ENCODE measurements around the gene CLBA1. TPM values are rescaled to one million over a fixed set of nuclear protein-coding genes. Genes with fewer than 3 reads are reported as not detected.
"Not testable (repeated sequence)": the region's sequence is repeated elsewhere in the genome, so short reads cannot be mapped to it uniquely, and the experiment has no call there.

The CLBA1 gene
- total RNA-seq, 1 donor from 2014 or later = 8.5 TPM

DNA sequence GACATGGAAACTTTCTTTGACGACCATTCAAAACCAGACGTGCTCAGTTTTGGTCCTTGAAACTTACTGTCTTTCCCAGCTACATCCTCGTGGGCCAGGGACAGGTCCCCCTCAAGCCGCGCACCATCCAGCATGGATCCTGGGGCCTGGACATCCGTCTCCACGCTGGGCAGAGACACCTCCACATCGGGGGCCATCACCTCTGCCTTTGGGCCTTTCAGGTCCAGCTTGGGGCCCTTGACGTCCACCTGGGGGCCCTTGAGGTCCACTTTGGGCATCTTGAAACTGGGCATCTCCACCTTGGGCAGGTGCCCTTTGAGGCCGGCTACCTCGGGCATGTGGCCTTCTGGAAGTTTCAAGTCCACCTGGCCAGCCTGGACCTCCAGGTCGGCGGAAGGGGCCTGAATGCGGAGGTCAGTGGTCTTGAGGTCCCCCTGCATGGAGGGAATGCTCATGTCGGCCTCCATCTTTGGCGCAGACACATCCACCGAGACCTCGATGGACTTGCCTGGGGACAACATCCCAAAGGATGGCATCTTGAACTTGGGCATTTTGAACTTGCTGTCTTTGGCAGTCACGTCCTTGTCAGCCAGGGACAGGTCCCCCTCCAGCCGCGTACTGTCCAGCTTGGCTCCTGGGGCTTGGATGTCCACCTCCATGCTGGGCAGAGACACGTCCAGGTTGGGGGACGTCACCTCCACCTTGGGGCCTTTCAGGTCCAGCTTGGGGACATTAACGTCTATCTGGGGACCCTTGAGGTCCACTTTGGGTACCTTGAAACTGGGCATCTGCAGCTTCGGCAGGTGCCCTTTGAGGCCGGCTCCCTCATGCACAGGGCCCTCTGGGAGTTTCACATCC lies 43.9 kb upstream of the CLBA1 start:
- Histone ChIP-seq H3F3A (ENCODE audit: low read depth) (no peaks in the 10 kb centered on the region), H2AFZ (replicated peaks) (no peak overlapping the region), H3K9ac (no peak overlapping the region), H4K20me1 (ENCODE audit: low read depth) (no peaks in the 10 kb centered on the region), H3K36me3 (no peaks in the 10 kb centered on the region), H3K27ac (no peak overlapping the region), H3K4me2 (no peak overlapping the region), H3K27me3 (peaks cover 38% of the 10 kb centered on the region), H3K79me2 (ENCODE audit: low read depth) (no peaks in the 10 kb centered on the region), H3K9me3 (ENCODE audit: low read depth) (no peaks in the 10 kb centered on the region), H3K4me3 (no peak overlapping the region), H3K4me1 (no peaks in the 10 kb centered on the region)
- Mint-ChIP-seq H3K27ac (no peak overlapping the region), H3K36me3 (no peaks in the 10 kb centered on the region), H3K9me3 (peaks cover 11% of the 10 kb centered on the region), H3K27me3 (ENCODE audit: insufficient read depth, low read depth) (peaks cover 9% of the 10 kb centered on the region), H3K4me1 (no peaks in the 10 kb centered on the region), H3K4me3 (no peak overlapping the region)
- DNase-seq (ENCODE audit: low spot score) = no peak
- no peak for TF ChIP-seq EZH2 (IDR thresholded peaks at IDR 0.05)

DNA sequence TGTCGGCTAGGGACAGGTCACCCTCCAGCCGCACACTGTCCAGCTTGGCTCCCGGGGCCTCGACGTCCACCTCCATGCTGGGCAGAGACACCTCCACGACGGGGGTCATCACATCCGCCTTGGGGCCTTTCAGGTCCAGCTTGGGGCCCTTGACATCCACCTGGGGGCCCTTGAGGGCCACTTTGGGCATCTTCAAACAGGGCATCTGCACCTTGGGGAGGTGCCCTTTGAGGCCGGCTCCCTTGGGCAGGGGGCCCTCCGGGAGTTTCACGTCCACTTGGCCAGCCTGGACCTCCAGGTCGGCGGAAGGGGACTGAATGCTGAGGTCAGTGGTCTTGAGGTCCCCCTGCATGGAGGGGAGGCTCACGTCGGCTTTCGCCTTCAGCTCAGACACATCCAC lies 43.0 kb upstream of the CLBA1 start:
- H3K4me2 ChIP-seq = no peak overlapping the region
- DNase-seq (ENCODE audit: low spot score) = no peak
- H3K79me2 ChIP-seq (ENCODE audit: low read depth) = no peaks in the 10 kb centered on the region
- no peak overlapping the region for H3K4me3 ChIP-seq
- no peaks in the 10 kb centered on the region for H3K36me3 ChIP-seq
- no peak overlapping the region for H3K27ac ChIP-seq
- no peaks in the 10 kb centered on the region for H3F3A ChIP-seq (ENCODE audit: low read depth)
- H3K36me3 Mint-ChIP-seq = no peaks in the 10 kb centered on the region
- H3K27me3 Mint-ChIP-seq (ENCODE audit: insufficient read depth, low read depth) = peaks cover 6% of the 10 kb centered on the region
- H3K9me3 Mint-ChIP-seq = peaks cover 6% of the 10 kb centered on the region
- H3K4me1 Mint-ChIP-seq = no peaks in the 10 kb centered on the region
- no peak overlapping the region for H3K27ac Mint-ChIP-seq
- TF ChIP-seq EZH2 (IDR thresholded peaks at IDR 0.05) (no peak), EZH2phosphoT487 (IDR thresholded peaks at IDR 0.05) (no peak)
- TF ChIP-seq, protein P1, sequence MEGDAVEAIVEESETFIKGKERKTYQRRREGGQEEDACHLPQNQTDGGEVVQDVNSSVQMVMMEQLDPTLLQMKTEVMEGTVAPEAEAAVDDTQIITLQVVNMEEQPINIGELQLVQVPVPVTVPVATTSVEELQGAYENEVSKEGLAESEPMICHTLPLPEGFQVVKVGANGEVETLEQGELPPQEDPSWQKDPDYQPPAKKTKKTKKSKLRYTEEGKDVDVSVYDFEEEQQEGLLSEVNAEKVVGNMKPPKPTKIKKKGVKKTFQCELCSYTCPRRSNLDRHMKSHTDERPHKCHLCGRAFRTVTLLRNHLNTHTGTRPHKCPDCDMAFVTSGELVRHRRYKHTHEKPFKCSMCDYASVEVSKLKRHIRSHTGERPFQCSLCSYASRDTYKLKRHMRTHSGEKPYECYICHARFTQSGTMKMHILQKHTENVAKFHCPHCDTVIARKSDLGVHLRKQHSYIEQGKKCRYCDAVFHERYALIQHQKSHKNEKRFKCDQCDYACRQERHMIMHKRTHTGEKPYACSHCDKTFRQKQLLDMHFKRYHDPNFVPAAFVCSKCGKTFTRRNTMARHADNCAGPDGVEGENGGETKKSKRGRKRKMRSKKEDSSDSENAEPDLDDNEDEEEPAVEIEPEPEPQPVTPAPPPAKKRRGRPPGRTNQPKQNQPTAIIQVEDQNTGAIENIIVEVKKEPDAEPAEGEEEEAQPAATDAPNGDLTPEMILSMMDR (IDR thresholded peaks at IDR 0.05) = no peak
- no peak overlapping the region for H2AFZ ChIP-seq (replicated peaks)
- no peak overlapping the region for H3K9ac ChIP-seq
- H3K4me1 ChIP-seq = no peaks in the 10 kb centered on the region
- H4K20me1 ChIP-seq (ENCODE audit: low read depth) = no peaks in the 10 kb centered on the region
- peaks cover 29% of the 10 kb centered on the region for H3K27me3 ChIP-seq
- H3K9me3 ChIP-seq (ENCODE audit: low read depth) = no peaks in the 10 kb centered on the region
- no peak overlapping the region for H3K4me3 Mint-ChIP-seq

DNA sequence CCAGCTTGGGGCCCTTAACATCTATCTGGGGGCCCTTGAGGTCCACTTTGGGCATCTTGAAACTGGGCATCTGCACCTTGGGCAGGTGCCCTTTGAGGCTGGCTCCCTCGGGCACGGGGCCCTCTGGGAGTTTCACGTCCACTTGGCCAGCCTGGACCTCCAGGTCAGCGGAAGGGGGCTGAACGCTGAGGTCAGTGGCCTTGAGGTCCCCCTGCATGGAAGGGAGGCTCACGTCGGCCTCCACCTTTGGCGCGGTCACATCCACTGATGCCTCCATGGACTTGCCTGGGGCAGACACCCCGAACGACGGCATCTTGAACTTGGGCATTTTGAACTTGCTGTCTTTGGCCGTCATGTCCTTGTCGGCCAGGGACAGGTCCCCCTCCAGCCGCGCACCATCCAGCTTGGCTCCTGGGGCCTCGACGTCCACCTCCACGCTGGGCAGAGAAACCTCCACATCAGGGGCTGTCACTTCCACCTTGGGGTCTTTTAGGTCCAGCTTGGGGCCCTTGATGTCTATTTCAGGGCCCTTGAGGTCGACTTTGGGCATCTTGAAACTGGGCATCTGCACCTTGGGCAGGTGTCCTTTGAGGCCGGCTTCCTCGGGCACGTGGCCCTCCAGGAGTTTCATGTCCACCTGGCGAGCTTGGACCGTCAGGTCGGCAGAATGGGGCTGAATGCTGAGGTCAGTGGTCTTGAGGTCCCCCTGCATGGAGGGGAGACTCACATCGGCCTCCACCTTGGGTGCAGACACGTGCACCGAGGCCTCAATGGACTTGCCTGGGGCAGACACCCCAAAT lies 42.2 kb upstream of the CLBA1 start:
- not testable (repeated sequence) for H2AFZ ChIP-seq (replicated peaks); H3K27ac ChIP-seq; H3K9me3 Mint-ChIP-seq; H3K9ac ChIP-seq; H4K20me1 ChIP-seq (ENCODE audit: low read depth); H3K4me1 Mint-ChIP-seq; H3K27me3 Mint-ChIP-seq (ENCODE audit: insufficient read depth, low read depth); H3K4me1 ChIP-seq; DNase-seq (ENCODE audit: low spot score); H3F3A ChIP-seq (ENCODE audit: low read depth); H3K4me3 Mint-ChIP-seq; H3K4me3 ChIP-seq; H3K27ac Mint-ChIP-seq; H3K9me3 ChIP-seq (ENCODE audit: low read depth); H3K79me2 ChIP-seq (ENCODE audit: low read depth); H3K4me2 ChIP-seq; H3K36me3 Mint-ChIP-seq; H3K36me3 ChIP-seq
- peaks cover 21% of the 10 kb centered on the region for H3K27me3 ChIP-seq

DNA sequence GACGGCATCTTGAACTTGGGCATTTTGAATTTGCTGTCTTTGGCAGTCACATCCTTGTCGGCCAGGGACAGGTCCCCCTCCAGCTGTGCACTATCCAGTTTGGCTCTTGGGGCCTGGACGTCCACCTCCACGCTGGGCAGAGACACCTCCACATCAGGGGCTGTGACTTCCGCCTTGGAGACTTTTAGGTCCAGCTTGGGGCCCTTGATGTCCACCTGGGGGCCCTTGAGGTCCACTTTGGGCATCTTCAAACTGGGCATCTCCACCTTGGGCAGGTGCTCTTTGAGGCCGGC lies 41.6 kb upstream of the CLBA1 start:
- DNase-seq (ENCODE audit: low spot score); H3K4me3 ChIP-seq; H3K36me3 ChIP-seq; H3K27me3 Mint-ChIP-seq (ENCODE audit: insufficient read depth, low read depth); H3F3A ChIP-seq (ENCODE audit: low read depth); H3K9me3 ChIP-seq (ENCODE audit: low read depth); H3K9ac ChIP-seq; H2AFZ ChIP-seq (replicated peaks); H3K4me1 ChIP-seq; H3K36me3 Mint-ChIP-seq; H3K79me2 ChIP-seq (ENCODE audit: low read depth); H3K4me1 Mint-ChIP-seq; H3K4me2 ChIP-seq; H3K27ac ChIP-seq; H4K20me1 ChIP-seq (ENCODE audit: low read depth); H3K27ac Mint-ChIP-seq; H3K4me3 Mint-ChIP-seq; H3K9me3 Mint-ChIP-seq: not testable (repeated sequence)
- H3K27me3 ChIP-seq = peaks cover 16% of the 10 kb centered on the region

DNA sequence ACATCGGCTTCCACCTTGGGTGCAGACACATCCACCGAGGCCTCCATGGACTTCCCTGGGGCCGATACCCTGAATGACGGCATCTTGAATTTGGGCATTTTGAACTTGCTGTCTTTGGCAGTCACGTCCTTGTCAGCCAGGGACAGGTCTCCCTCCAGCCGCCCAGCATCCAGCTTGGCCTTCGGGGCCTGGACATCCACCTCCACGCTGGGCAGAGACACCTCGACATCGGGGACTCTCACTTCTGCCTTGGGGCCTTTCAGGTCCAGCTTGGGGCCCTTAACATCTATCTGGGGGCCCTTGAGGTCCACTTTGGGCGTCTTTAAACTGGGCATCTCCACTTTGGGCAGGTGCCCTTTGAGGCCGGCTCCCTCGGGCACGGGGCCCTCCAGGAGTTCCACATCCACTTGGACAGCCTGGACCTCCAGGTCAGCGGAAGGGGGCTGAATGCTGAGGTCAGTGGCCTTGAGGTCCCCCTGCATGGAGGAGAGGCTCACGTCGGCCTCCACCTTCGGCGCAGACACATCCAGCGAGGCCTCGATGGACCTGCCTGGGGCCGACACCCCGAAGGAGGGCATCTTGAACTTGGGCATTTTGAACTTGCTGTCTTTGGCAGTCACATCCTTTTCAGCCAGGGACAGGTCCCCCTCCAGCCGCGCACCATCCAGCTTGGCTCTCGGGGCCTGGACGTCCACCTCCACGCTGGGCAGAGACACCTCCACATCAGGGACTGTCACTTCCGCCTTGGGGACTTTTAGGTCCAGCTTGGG lies 41.0 kb upstream of the CLBA1 start:
- not testable (repeated sequence) for DNase-seq (ENCODE audit: low spot score); H3K79me2 ChIP-seq (ENCODE audit: low read depth); H3K4me3 ChIP-seq; H3K27ac ChIP-seq; H3F3A ChIP-seq (ENCODE audit: low read depth); H3K4me3 Mint-ChIP-seq; H2AFZ ChIP-seq (replicated peaks); H3K27me3 ChIP-seq; H3K4me2 ChIP-seq; H3K27ac Mint-ChIP-seq; H3K4me1 ChIP-seq; H4K20me1 ChIP-seq (ENCODE audit: low read depth); H3K36me3 Mint-ChIP-seq; H3K36me3 ChIP-seq; H3K27me3 Mint-ChIP-seq (ENCODE audit: insufficient read depth, low read depth); H3K9ac ChIP-seq; H3K9me3 Mint-ChIP-seq; H3K4me1 Mint-ChIP-seq; H3K9me3 ChIP-seq (ENCODE audit: low read depth)

DNA sequence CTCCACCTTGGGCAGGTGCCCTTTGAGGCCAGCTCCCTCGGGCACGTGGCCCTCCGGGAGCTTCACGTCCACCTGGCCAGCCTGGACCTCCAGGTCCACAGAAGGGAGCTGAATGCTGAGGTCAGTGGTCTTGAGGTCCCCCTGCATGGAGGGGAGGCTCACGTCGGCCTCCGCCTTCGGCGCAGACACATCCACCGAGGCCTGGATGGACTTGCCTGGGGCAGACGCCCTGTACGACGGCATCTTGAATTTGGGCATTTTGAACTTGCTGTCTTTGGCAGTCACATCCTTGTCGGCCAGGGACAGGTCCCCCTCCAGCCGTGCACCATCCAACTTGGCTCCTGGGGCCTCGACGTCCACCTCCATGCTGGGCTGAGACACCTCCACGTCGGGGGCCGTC lies 40.3 kb upstream of the CLBA1 start:
- H3K4me1 Mint-ChIP-seq; H3K27ac Mint-ChIP-seq; H3K9me3 ChIP-seq (ENCODE audit: low read depth); H3K9me3 Mint-ChIP-seq; H2AFZ ChIP-seq (replicated peaks); H3K4me1 ChIP-seq; H3K36me3 ChIP-seq; H3K27ac ChIP-seq; H3K27me3 Mint-ChIP-seq (ENCODE audit: insufficient read depth, low read depth); H3K4me3 ChIP-seq; H3K27me3 ChIP-seq; H3K79me2 ChIP-seq (ENCODE audit: low read depth); H3K4me2 ChIP-seq; H3K9ac ChIP-seq; H4K20me1 ChIP-seq (ENCODE audit: low read depth); H3F3A ChIP-seq (ENCODE audit: low read depth); H3K36me3 Mint-ChIP-seq; H3K4me3 Mint-ChIP-seq; DNase-seq (ENCODE audit: low spot score): not testable (repeated sequence)
